Measurements from ENCODE around the gene TSGA10IP.

The TSGA10IP gene

DNA sequence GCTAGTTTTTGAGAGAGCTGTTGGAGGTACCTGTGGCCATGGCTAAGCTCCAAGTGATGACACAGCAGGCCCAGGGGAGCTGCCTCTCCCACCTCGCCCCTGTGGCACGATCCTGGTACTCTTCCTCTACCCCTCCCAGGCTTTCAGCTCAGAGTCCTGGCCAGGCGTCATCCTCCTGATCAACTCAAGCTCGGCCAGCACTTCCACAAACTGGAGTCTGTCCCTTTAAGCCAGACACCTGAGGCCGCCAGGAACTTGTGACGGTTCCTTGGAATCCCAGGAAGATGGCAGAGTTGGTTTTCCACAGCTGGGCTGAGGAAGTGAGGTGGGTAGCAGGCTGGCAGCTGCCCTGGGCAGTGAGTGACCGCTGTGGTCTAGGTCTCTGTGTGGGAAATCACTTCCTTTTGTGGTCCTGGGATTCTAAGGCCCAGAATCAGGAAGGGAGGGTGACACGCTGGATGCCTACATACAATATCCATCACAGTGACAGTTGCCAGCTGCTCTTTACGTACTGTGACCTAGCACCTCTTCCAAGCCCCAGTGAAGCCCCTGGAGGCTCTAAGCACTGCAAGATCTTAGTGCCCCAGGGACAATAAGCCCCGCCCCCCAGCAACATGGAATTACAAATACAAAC is 63.3 kb downstream of the TSGA10IP start:
- no peak for DNase-seq

Measured in NCI-H1048 (cell line).